CD1c-positive myeloid dendritic cell (primary cell): ENCODE data around the gene PSMA5.
A peak's percentile ranks its signal among the peaks of the same experiment; 100 is the strongest.
"Not testable (repeated sequence)": the region's sequence is repeated elsewhere in the genome, so short reads cannot be mapped to it uniquely, and the experiment has no call there.

Source experiments
- DNase-seq: peaks from one replicate; pipeline ENCODE4 v3.0.0-alpha.2; 2016; ENCODE audit errors: extremely low spot score

The PSMA5 gene

DNA sequence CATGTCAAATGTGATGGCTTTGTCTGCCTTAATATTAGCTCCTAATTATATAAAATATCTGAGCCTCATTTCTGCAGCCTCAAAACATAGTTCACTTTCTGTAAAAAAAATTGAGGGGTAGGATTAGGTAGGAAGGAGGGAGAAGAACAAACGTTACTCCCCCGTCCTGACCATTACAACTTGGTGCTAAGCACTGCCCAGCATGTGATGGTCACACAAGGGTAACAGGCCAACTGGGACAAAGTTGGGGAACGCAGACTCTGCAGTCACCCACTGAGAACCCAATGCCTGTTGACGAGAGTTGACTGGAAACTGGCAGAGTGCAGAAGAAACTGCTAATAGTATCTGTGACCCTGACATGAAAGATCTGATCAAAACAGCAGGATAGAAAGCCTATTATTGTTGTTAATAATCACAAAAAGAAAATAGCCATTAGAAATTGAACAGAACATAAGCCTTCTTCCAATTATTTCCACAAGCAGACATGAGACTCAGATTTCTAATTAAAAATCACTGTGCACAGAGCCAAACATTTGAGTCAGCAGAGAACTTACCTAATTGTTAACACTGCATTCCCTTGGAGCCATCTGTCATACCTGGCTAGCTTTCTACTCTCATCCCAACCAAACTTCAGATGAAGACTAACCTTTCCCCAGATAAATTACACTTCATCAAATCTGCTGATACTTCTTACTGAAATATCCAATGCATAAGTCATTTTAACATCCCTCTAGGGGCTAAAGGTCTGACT, 34.0 kb downstream of the PSMA5 start:
- DNase-seq, result peak; percentile 72

DNA sequence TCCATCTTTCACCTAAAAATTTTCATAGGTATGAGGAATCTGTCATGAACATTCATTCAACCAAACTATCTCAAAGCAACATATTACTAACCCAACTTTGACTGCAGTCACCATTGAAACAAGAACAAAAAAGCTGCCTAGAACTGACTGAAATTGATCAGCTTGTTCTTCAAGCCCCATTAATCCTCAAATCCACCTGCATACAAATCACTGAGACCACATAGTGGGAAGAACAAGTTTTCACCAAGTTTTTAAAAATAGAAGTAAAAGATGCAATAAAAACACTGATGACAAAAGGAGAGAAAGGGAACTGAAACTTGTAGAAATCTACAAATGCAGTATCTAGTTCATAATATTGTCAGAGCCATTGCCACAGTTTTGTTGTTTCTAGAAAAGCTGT, 34.6 kb downstream of the PSMA5 start:
- peak; percentile 77 for DNase-seq

DNA sequence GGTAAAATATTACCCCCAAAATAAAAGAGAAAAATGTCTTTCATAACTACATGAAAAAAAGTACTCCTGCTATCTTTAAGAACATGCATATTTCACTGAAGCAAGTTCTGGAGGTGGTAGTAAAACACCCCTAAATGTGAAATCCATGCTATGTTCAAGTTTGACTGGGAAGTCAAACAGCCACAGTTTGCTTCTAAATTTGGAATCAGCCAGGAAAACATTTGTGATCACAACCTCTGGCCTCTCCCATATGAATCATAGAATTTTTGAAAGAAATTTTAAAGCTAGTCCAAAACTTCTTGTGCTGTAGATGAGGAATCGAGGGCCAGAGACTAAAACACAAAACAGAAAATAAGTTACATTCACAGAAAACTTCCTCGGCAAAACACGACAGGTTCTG, 35.1 kb downstream of the PSMA5 start:
- no peak for DNase-seq

DNA sequence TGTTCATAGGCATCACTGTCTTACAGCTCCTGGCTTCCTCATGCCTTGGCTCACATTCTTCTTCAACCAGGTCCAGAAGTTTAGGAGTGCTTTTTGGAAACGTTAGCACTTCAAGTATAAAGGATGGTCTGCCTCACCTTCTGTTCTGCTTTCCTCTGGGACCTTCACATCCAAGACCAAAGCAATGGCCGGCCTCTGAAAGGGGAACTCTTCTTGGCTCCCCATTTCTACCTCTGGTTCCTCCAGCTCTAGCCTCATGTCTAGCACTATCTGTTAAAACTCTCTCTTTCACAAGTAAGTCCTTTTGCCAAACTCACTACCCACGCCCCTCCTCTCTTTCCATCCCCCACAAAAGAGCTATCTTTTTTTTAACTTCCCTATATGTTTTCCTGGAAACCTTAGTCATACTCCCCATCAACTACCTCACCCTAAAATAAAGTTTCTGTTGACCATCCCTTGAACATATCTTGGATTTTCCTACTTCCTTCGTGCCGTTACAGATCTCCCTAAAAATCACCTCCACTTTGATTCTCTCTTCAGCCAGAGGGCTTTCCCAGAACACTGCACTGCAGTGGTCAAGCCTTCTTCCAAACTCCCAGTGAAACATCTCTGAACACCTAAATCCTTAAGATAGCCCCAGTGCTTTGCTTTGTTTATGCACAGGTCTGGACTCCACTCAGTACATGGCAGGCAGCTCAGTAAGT, 36.5 kb downstream of the PSMA5 start:
- peak; percentile 88 for DNase-seq

DNA sequence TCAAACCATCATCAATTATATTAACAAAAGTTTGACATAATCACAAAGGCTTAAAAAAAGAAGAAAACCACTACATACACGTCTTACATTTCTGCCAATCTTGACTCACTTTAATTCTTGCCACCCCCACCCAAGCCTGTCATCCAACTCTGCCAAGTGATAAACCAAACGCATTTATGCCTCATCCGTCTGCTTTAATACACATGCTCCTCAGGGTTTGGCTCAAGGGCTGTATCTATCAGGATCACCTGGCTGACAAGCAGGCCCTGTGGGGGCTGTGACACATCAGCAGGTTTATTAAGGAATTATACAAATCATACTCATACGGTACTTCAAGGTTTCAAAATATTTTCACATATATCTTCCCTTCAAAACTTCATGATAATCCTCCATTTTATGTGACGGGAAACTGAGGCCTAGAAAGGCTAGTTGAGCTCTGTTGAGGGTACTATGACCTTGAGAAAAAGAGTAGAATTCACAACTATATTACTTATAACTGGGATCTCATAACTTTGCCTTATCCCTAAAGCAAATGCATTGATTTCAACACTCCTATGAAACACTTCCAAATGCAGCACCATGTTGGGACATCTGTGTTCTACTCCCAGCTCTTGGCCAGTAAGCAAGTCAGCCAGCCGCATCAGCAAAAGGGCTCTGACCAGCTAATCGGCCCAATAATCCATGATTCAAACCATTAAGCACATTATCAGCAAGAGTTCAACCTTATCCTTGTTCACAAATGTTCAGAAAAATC, 37.2 kb downstream of the PSMA5 start:
- no peak for DNase-seq

DNA sequence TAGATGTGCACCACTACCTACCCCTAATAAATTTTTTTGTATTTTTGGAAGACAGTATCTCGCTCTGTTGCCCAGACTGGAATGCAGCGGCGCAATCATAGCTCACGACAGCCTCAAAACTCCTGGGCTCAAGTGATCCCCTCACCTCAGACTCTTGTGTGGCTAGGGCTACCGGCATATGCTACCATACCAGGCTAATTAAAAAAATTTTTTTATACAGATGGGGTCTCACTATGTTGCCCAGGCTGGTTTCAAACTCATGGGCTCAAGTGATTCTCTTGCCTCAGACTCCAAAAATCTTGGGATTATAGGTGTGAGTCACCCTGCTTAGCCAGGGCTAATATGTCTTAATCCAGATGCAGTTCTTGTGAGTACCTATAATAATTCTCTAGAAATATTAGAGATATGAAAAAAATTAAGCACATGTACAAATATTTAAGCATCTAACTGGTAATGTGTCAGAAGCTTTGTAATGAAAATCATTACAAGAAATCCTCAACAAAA, 38.0 kb downstream of the PSMA5 start:
- DNase-seq, result no peak

DNA sequence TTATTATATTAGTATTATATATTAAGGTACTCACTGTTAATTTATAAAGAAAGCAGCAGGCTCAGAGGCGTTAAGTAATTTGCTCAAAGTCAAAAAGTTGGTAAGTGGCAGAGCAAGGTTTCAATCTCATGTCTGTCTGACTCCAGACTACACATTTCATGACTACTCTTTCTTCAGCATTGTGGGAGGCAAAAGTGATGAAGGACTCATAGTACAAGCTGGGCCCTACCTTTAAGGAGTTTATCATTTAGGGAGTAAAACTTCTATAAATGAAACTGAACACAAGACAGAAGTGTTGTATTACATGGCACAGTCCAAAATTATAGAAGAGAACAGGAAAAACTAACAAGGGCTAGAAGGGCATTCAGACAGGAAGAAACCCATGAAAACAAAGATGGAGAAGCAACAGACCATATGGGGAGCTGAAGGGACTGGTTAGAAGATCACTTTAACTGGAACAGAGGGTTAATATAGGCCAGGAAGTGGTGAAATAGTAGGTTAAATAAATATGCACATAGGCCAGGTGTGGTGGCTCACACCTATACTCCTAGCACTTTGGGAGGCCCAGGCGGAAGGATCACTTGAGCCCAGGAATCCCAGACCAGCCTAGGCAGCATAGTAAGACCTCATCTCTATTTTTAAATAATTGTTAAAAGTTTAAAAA, 40.1 kb downstream of the PSMA5 start:
- no peak for DNase-seq

DNA sequence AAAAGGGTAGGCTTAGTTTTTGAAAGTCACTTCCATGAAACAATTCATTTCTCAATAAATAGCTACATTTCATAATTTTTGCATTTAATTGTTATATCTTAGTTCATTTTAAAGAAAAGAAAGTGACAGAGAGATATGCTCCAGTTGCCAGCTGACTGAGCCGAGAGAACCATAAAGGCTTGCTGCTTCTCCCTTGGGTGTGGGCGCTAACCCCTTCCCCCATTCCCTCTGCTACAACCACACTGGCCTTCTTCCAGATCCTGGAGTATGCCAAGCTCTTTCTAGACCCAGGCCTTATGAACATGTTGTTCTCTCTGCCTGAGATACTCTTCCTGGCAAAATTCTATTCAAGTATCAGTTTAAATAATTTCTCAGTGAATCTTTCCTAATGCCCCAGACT, 40.8 kb downstream of the PSMA5 start:
- DNase-seq, result no peak

DNA sequence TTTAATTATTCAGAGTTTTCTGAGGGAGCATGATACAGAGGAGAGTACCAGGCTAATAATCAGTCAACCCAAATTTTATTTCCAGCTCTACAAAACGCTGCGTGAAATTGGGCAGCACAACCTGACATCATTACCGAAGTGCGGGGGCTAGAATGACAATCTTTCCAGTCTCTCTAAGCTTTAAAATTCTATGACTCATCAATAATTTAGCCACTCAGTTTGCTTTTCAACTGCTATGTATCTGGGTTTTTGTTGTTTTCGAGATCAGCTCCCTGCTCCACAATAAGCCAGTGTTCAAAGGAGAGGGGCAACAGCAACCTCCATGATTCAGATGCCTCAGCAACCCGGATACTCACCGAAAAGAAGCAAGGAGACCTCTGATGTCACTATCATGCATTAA, 42.4 kb downstream of the PSMA5 start:
- DNase-seq, result no peak

DNA sequence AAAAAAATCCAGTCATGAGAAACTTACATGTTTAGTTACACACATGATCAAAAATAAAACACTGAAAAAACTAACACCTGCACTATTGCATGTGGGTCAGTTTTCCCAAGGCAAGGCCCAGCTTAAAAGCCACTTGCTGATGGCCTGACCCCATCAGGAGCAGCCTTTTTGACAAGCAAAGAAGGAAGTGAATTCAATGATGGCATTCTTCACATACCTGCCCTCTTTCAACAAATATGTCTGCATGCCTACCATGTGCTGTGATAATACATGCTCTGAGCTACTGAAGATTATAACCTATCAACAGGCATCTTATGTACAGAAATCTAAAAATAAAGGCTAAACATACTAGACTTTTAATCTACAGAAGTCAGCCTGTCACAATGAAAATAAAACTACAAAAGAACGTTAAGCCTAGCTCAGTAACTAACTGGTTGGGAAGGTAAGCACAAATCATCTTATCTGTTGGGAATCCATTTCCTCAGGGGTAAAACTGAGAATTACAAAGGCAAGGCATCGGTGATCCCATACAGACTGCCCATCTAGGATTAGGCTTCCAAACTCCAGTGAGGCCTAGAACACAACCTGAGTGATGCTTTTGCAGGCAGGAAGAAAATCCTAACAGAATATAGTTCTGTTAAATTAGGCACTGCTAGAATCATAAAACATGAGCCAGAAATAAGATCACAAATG, 43.0 kb downstream of the PSMA5 start:
- DNase-seq, result no peak

DNA sequence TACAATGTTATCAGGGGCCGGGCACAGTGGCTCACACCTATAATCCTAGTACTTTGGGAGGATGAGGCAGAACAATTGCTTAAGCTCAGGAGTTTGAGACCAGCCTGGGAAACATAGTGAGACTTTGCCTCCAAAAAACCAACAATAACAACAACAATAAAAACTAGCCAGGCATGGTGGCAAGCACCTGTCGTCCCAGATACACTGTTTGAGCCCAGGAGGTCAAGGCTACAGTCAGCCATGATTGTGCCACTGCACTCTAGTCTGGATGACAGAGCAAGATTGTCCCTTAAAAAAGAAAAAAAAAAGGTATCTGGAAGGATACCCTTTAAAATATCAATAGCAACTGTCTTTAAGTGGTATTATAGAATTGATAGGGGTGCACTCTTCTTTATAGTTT, 44.7 kb downstream of the PSMA5 start:
- DNase-seq, result no peak

DNA sequence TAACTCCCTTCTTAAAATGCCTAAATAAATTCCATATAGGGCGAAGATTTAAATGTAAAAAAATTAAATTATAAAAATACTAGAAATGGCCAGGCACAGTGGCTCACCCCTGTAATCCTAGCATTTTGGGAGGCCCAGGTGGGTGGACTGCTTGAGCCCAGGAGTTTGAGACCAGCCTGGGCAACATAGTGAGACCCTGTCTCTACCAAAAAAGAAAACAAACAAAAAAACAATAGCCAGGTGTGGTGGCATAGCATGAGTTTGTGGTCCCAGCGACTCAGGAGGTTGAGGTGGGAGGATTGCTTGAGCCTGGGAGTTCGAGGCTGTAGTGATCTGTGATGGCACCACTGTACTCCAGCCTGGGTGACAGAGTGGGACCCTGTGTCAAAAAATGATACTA, 46.3 kb downstream of the PSMA5 start:
- DNase-seq, result no peak

DNA sequence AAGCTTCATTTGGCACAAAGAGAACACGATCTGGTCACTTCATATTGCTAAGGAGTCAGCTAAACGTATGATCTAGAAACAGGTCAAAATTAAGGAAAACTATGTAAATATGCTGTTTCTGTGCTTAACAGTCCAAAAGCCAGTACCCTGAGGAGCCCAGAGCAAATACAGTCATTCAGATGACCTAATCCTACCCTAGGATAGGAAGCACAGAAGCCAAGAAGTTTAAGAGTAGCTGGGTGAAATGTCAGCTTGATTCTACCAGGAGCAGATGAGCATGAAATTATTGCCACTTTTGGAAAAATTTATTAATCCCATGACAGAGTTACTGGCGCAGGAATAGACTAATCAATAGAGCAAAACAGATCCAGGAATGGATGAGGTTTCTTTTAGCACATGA, 46.8 kb downstream of the PSMA5 start:
- DNase-seq, result no peak

DNA sequence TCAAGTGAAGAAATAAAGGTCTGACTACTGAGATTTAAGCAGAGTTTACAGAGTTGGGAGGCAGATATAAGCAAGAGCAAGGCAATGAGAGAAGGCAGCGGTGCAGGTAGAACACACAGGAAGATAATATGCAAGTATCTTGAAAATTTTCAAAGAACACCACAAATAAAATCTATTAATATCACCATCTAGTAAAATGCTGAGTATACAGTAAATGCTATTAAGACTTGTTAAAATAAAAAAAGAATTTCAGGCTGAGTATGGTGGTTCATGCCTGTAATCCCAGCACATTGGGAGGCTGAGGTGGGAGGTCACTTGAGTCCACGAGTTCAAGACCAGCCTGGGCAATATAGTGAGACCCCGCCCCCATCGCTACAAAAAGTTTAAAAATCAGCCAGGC, 48.5 kb downstream of the PSMA5 start:
- DNase-seq, result no peak

DNA sequence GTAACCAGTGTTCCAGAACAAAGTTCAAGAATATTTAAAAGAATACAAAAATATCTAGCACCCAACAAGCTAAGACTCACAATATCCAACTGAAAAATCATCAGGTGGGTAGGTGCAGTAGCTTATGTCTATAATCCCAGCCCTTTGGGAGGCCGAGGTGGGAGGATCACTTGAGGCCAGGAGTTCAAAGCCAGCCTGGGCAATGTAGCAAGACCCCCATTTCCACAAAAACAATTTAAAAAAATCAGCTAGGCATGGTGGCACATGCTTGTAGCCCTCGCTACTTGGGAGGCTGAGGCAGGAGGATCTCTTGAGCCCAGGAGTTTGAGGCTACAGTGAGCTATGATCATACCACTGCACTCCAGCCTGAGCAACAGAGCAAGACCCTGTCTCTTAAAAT, 52.6 kb downstream of the PSMA5 start:
- DNase-seq, result not testable (repeated sequence)

DNA sequence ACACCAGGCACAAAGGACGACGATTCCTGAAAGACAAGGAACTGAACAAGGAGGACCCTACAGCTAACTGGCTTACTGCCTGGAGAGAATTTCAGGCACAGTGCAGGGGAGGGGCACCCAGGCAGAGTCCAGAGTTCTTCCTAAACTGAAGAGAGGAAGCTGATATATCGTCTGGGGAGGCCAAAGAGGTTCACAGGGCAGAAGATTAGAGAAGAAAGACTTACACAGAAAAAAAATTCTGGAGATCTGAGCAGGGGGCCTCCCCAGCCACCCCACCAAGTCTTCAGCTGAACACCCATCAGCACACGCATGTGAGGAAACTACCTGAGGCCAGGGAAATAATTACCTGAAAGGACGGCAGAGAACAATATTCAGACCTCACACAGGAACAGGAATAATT, 53.1 kb downstream of the PSMA5 start:
- peak; percentile 55 for DNase-seq

DNA sequence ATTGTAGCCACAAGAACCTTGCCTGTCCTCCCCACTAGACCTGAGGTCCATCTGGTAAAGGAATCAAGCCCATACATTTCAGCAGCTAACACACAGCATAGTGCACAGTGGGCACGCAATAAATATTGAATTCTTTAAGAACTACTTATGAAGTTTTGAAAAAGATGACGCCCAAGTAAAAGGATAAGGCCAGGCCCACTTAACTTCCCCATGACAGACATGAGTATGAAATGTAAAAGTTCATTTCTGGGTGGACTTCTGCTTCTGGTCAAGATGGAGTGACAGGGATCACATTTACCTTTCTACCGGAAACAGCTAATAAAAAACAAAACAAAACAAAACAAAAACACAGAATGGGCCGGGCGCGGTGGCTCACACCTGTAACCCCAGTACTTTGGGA, 54.0 kb downstream of the PSMA5 start:
- peak; percentile 67 for DNase-seq

DNA sequence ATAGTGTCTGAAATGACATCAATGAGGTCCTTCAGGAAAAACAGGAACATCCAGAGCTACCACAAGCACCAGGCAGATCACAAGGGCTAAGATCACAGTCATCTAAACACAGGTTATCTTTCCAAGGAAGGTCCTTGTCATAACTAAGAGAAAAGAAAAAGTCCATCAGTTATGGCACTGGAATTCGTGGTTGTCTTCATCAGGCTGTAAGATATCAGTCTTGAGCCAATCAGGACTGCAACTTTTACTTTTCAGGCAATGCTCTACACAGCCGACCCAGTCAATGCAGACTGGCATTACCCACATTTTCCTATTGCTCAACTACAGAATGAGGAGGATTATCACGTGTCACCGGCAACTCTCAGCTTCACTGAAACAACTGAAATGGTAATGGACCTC, 54.9 kb downstream of the PSMA5 start:
- peak; percentile 77 for DNase-seq

DNA sequence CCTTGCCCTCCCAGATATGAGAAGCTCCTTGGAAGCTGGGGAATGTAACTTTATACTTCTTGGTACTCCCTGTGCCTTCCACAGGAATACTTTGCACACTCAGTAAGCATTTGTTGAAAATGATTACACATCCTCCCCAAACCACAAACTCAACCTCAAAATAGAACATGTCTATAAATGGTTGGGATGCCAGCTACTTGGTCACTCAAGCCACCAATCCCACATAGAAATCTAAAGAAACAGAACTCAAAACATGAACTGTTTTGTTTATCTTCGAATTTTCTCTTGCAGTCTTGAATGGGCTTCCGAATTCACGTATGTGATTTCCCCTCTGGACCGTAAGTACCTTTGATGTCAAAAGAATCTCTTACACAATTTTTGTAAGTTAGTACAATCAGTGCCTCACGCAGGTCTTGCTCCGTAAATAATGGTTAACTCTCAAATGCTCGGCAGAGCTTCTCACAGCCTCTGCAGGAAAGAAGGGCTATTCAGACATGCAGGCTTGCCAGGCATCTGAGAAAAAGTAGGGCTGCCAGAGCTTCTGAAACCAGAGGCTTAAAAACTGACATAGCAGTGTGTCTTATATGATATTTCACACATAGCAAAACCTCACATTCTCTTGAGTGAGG, 55.4 kb downstream of the PSMA5 start:
- DNase-seq, result peak; percentile 57

DNA sequence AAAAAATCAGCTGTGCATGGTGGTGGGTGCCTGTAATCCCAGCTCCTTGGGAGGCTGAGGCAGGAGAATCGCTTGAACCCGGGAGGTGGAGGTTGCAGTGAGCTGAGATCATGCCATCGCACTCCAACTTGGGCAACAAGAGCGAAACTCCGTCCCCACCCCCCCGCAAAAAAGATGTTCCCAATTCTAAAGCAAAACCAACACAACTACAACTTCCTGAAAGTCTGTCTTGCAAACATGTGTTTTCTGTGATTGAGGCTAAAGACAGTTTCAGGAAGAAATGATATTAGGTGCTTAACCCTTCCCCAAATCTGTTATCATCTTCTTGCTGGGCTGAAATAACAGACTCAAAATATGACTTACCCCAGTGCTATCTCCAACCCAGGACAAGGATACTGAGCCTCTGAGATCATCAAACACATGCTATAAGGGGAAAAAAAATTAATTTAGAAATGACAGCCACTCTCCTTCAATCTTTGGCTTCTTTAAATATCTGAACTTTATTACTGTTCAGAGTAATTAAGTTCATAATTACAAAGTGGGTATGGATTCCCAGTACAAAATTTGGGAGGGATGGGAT, 57.0 kb downstream of the PSMA5 start:
- peak; percentile 85 for DNase-seq

DNA sequence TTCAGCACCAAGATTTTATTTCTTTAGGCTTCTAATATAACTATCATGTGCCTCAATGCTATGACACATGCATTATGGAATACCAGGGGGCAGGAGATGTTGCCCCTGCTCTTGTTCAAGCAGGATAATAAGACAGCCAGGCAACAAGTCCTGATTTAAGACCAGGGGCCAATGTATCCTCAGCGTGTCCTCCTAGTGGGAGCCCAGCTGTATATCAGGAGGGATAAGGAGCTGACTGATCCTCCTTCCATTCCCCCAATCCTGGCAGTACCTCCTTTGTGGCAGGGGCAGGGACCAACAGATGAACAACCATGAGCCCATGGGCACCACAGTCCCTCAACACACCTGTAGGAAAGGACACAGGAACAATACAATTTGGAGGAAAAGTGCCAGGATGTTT, 57.8 kb downstream of the PSMA5 start:
- no peak for DNase-seq
